ENCODE data around the gene GLYAT.

Gene GLYAT

DNA sequence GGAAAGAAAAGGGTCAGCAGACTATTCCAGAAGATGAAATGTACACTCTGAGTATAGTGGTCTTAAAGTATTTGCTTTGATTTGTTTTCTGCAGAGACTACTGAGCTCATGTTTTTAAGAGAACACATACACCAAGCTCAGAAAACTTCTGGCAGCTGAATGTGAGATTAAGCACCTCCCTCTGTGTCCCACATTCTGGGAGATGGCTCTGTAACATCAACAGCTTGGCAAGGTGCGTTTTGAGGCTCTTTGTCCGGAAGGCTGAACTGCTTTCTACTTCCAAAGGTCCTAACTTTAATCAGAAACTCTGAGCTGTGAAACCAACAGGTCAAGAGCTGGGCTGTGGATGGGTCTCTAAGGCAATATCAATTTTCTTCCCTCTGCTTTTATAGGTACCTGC, 36.4 kb upstream of the GLYAT start:
- DNase-seq (ENCODE audit: low read depth in 1 of 2, low spot score in 1 of 2), result no peak
- Histone ChIP-seq H3K4me3 (replicated peaks; ENCODE audit: insufficient read depth, low read length) (no peak overlapping the region), H3K27ac (replicated peaks) (no peak overlapping the region), H3K27me3 (ENCODE audit: insufficient read depth, poor library complexity, severe bottlenecking) (no peaks in the 10 kb centered on the region)
- TF ChIP-seq CTCF (IDR thresholded peaks at IDR 0.05; ENCODE audit: insufficient read depth, low read length), result no peak
- TF ChIP-seq POLR2AphosphoS5 (IDR thresholded peaks at IDR 0.05; ENCODE audit: low read depth), result no peak
- TF ChIP-seq GABPA (IDR thresholded peaks at IDR 0.05; ENCODE audit: low read depth), result no peak
- TF ChIP-seq SPI1 (IDR thresholded peaks at IDR 0.05; ENCODE audit: borderline replicate concordance, low read depth), result no peak
- TF ChIP-seq REST (IDR thresholded peaks at IDR 0.05; ENCODE audit: insufficient replicate concordance, low read depth), result no peak

GRCh38 chr11:58765078-58765477, 33.3 kb upstream of the GLYAT start:
- TF ChIP-seq CTCF (IDR thresholded peaks at IDR 0.05; ENCODE audit: insufficient read depth, low read length), result no peak
- TF ChIP-seq POLR2AphosphoS5 (IDR thresholded peaks at IDR 0.05; ENCODE audit: low read depth), result no peak
- no peak for TF ChIP-seq SPI1 (IDR thresholded peaks at IDR 0.05; ENCODE audit: borderline replicate concordance, low read depth)
- TF ChIP-seq GABPA (IDR thresholded peaks at IDR 0.05; ENCODE audit: low read depth), result no peak
- TF ChIP-seq REST (IDR thresholded peaks at IDR 0.05; ENCODE audit: insufficient replicate concordance, low read depth), result no peak

DNA sequence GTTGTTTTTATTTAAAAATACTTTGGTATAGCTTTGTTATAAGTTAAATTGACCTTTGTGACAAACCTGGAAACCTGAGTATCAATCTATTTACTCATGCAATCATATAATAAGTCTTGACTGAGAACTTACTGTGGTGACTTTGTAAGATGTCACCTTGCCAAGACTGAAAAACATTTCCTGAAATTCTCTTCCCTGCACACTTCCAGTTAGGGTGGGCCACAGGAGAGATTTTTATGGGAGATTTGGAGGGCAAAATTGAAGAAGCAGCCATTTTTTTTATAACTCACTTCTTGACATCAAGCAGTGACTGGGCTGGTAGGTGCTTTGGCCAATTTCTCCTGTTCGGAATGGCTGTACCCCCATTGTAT, 31.4 kb upstream of the GLYAT start:
- no peaks in the 10 kb centered on the region for H3K27me3 ChIP-seq (ENCODE audit: insufficient read depth, poor library complexity, severe bottlenecking)
- no peak for DNase-seq (ENCODE audit: low read depth in 1 of 2, low spot score in 1 of 2)
- no peak for TF ChIP-seq SPI1 (IDR thresholded peaks at IDR 0.05; ENCODE audit: borderline replicate concordance, low read depth)
- no peak for TF ChIP-seq GABPA (IDR thresholded peaks at IDR 0.05; ENCODE audit: low read depth)
- TF ChIP-seq POLR2AphosphoS5 (IDR thresholded peaks at IDR 0.05; ENCODE audit: low read depth), result no peak
- no peak for TF ChIP-seq CTCF (IDR thresholded peaks at IDR 0.05; ENCODE audit: insufficient read depth, low read length)
- no peak for TF ChIP-seq REST (IDR thresholded peaks at IDR 0.05; ENCODE audit: insufficient replicate concordance, low read depth)
- no peak overlapping the region for H3K27ac ChIP-seq (replicated peaks)
- H3K4me3 ChIP-seq (replicated peaks; ENCODE audit: insufficient read depth, low read length), result no peak overlapping the region

More at GRCh38 chr11:58765078-58765477, 33.3 kb upstream of the GLYAT start:
- no peak overlapping the region for H3K27ac ChIP-seq (replicated peaks)
- H3K27me3 ChIP-seq (ENCODE audit: insufficient read depth, poor library complexity, severe bottlenecking), result no peaks in the 10 kb centered on the region
- DNase-seq (ENCODE audit: low read depth in 1 of 2, low spot score in 1 of 2), result no peak
- no peak overlapping the region for H3K4me3 ChIP-seq (replicated peaks; ENCODE audit: insufficient read depth, low read length)
